ENCODE data around the gene CLRN1. TPM values are rescaled to one million over a fixed set of nuclear protein-coding genes. Genes with fewer than 3 reads are reported as not detected.

CLRN1 gene
- total RNA-seq, 1 experiment from 2014 or later = not detected

GRCh38 chr3:150913133-150913922 is 59.2 kb downstream of the CLRN1 start:
- DNase-seq (ENCODE audit: low spot score) (no peak), ATAC-seq (no peak)
- Mint-ChIP-seq H3K9me3 (no peaks in the 10 kb centered on the region), H3K4me1 (peaks cover 9% of the 10 kb centered on the region), H3K27me3 (ENCODE audit: low read depth) (no peaks in the 10 kb centered on the region), H3K4me3 (no peak overlapping the region), H3K36me3 (no peaks in the 10 kb centered on the region), H3K27ac (no peak overlapping the region)
- no peak for TF ChIP-seq TP53 (CRISPR knock-in tag; IDR thresholded peaks at IDR 0.05)
- TF ChIP-seq, protein P1, sequence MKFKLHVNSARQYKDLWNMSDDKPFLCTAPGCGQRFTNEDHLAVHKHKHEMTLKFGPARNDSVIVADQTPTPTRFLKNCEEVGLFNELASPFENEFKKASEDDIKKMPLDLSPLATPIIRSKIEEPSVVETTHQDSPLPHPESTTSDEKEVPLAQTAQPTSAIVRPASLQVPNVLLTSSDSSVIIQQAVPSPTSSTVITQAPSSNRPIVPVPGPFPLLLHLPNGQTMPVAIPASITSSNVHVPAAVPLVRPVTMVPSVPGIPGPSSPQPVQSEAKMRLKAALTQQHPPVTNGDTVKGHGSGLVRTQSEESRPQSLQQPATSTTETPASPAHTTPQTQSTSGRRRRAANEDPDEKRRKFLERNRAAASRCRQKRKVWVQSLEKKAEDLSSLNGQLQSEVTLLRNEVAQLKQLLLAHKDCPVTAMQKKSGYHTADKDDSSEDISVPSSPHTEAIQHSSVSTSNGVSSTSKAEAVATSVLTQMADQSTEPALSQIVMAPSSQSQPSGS (CRISPR knock-in tag; IDR thresholded peaks at IDR 0.05; ENCODE audit: borderline replicate concordance, low read depth) = no peak
- no peak for TF ChIP-seq E2F5 (CRISPR knock-in tag; IDR thresholded peaks at IDR 0.05)
- no peak for TF ChIP-seq GABPB1 (CRISPR knock-in tag; IDR thresholded peaks at IDR 0.05)
- TF ChIP-seq MAX (CRISPR knock-in tag; IDR thresholded peaks at IDR 0.05) = no peak
- no peak for TF ChIP-seq GRHL2 (CRISPR knock-in tag; IDR thresholded peaks at IDR 0.05; ENCODE audit: insufficient replicate concordance, severe bottlenecking)
- ChIA-PET POLR2A (no interaction called here), CTCF (interaction anchor here (1.3 to 2.0 kb wide), 3 partner anchors 12 to 16 kb away, joined by 3 to 11 read pairs (median 5); no protein-coding TSS in a partner anchor)

GRCh38 chr3:150912501-150912900 is 60.0 kb downstream of the CLRN1 start:
- CTCF ChIA-PET = no interaction called here
- ATAC-seq (no peak), DNase-seq (ENCODE audit: low spot score) (no peak)
- no peaks in the 10 kb centered on the region for H3K36me3 Mint-ChIP-seq
- H3K4me3 Mint-ChIP-seq = no peak overlapping the region
- no peaks in the 10 kb centered on the region for H3K9me3 Mint-ChIP-seq
- no peak overlapping the region for H3K27ac Mint-ChIP-seq
- POLR2A ChIA-PET = no interaction called here
- peaks cover 1% of the 10 kb centered on the region; the same call in 1 of the 2 replicates for H3K4me1 Mint-ChIP-seq
- TF ChIP-seq, protein P2, sequence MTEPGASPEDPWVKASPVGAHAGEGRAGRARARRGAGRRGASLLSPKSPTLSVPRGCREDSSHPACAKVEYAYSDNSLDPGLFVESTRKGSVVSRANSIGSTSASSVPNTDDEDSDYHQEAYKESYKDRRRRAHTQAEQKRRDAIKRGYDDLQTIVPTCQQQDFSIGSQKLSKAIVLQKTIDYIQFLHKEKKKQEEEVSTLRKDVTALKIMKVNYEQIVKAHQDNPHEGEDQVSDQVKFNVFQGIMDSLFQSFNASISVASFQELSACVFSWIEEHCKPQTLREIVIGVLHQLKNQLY (CRISPR knock-in tag; IDR thresholded peaks at IDR 0.05) = no peak
- no peak for TF ChIP-seq GABPB1 (CRISPR knock-in tag; IDR thresholded peaks at IDR 0.05)
- TF ChIP-seq, protein P3, sequence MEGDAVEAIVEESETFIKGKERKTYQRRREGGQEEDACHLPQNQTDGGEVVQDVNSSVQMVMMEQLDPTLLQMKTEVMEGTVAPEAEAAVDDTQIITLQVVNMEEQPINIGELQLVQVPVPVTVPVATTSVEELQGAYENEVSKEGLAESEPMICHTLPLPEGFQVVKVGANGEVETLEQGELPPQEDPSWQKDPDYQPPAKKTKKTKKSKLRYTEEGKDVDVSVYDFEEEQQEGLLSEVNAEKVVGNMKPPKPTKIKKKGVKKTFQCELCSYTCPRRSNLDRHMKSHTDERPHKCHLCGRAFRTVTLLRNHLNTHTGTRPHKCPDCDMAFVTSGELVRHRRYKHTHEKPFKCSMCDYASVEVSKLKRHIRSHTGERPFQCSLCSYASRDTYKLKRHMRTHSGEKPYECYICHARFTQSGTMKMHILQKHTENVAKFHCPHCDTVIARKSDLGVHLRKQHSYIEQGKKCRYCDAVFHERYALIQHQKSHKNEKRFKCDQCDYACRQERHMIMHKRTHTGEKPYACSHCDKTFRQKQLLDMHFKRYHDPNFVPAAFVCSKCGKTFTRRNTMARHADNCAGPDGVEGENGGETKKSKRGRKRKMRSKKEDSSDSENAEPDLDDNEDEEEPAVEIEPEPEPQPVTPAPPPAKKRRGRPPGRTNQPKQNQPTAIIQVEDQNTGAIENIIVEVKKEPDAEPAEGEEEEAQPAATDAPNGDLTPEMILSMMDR (IDR thresholded peaks at IDR 0.05) = no peak
- TF ChIP-seq USF2 (CRISPR knock-in tag; IDR thresholded peaks at IDR 0.05) = no peak
- TF ChIP-seq SMAD3 (CRISPR knock-in tag; IDR thresholded peaks at IDR 0.05; ENCODE audit: borderline replicate concordance) = no peak
- TF ChIP-seq RORB (CRISPR knock-in tag; IDR thresholded peaks at IDR 0.05) = no peak
- no peaks in the 10 kb centered on the region for H3K27me3 Mint-ChIP-seq (ENCODE audit: low read depth)

DNA sequence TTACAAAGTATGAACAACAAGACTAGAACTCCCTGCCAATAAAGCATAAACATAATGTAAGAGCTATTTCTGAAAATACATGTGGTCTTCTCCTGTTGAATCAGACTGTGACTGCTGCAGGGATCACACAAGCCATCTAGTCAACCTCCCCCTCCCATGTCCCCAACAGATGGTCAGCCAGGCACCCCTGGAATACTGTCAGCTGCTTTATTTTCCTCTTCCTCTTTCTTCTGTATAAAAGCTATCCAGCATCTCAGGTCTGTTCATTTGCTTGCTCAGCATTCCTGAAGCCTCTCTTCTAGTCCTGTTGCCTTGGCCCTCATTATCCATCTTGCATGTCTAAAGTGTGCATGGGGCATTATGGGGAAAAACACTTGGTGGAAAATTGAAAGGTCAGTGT is 60.8 kb downstream of the CLRN1 start:
- Mint-ChIP-seq H3K27me3 (ENCODE audit: low read depth) (no peaks in the 10 kb centered on the region), H3K4me1 (no peaks in the 10 kb centered on the region), H3K27ac (no peak overlapping the region), H3K4me3 (no peak overlapping the region), H3K9me3 (no peaks in the 10 kb centered on the region), H3K36me3 (no peaks in the 10 kb centered on the region)
- ATAC-seq = no peak
- ChIA-PET CTCF (interaction anchor here (1.5 kb wide), 1 partner anchor 47 kb away, joined by 3 read pairs; no protein-coding TSS in a partner anchor), POLR2A (interaction anchor here (0.7 kb wide), 1 partner anchor 102 kb away, joined by 3 read pairs; no protein-coding TSS in a partner anchor)
- no peak for DNase-seq (ENCODE audit: low spot score)
- no peak for TF ChIP-seq ZNF671 (CRISPR knock-in tag; IDR thresholded peaks at IDR 0.05)
- no peak for TF ChIP-seq FOXP1 (CRISPR knock-in tag; IDR thresholded peaks at IDR 0.05; ENCODE audit: borderline replicate concordance)
- TF ChIP-seq RELA (CRISPR knock-in tag; IDR thresholded peaks at IDR 0.05; ENCODE audit: borderline replicate concordance) = no peak
- TF ChIP-seq ESRRA (CRISPR knock-in tag; IDR thresholded peaks at IDR 0.05; ENCODE audit: borderline replicate concordance) = no peak
- TF ChIP-seq E2F5 (CRISPR knock-in tag; IDR thresholded peaks at IDR 0.05) = no peak
- no peak for TF ChIP-seq ZNF416 (CRISPR knock-in tag; IDR thresholded peaks at IDR 0.05)
- TF ChIP-seq USF2 (CRISPR knock-in tag; IDR thresholded peaks at IDR 0.05) = no peak
- TF ChIP-seq CREB1 (CRISPR knock-in tag; IDR thresholded peaks at IDR 0.05) = no peak
- TF ChIP-seq GABPB1 (CRISPR knock-in tag; IDR thresholded peaks at IDR 0.05) = no peak
- TF ChIP-seq ZNF423 (CRISPR knock-in tag; IDR thresholded peaks at IDR 0.05) = no peak

Measured in WTC11 (cell line).